ENCODE data around the gene IFT57. TPM values are rescaled to one million over a fixed set of nuclear protein-coding genes. Genes with fewer than 3 reads are reported as not detected.

Gene IFT57
- total and polyA plus RNA-seq, 2 of the 8 experiments (the other 6 are each of a cell fraction or from before 2014, with no cell fraction given) = 15.1 to 27.8 TPM

DNA sequence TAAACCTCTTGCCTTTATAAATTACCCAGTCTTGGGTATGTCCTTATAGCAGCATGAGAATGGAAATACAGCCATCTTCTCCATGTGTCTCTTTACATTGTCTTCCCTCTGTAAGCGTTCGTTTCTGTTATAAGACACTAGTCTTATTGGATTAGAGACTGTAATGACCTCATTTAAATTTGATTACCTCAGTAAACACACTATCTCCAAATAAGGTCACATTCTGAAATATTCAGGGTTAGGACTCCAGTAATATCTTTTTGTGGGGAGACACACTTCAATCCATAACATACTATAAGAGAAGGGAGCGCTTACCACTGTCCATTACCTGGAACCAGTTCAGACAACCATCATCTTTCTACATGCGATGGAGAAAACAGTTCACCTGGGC, 97.1 kb downstream of the IFT57 start:
- Histone ChIP-seq H3K4me2 (ENCODE audit: insufficient read depth in 1 of 2, low read depth in 2 of 2, low read length in 2 of 2) (no peak overlapping the region), H3K9me3 (ENCODE audit: insufficient read depth in 2 of 2, low read depth in 1 of 2, low read length in 1 of 2) (no peaks in the 10 kb centered on the region), H3K4ac (replicated peaks; ENCODE audit: insufficient read length, low read depth, low read length) (no peak overlapping the region), H4K91ac (replicated peaks; ENCODE audit: insufficient read length, low read length) (no peak overlapping the region), H3K27ac (ENCODE audit: low read depth, low read length) (no peak overlapping the region), H3K4me1 (replicated peaks in 1 of 4; ENCODE audit: control insufficient read depth in 3 of 4, insufficient read depth in 4 of 4, low read length in 3 of 4) (no peaks in the 10 kb centered on the region), H2BK120ac (replicated peaks; ENCODE audit: low read depth, low read length) (no peak overlapping the region), H3K23me2 (ENCODE audit: low read depth, low read length) (no peaks in the 10 kb centered on the region), H2BK15ac (ENCODE audit: low read length) (no peak overlapping the region), H3K9ac (replicated peaks in 1 of 4; ENCODE audit: extremely low read depth in 1 of 4, low read depth in 3 of 4, low read length in 3 of 4) (no peak overlapping the region), H2AK5ac (ENCODE audit: low read depth, low read length) (no peak overlapping the region), H4K8ac (ENCODE audit: extremely low read depth, insufficient read depth, low read length) (no peak overlapping the region), H3K56ac (replicated peaks; ENCODE audit: insufficient read length, low read depth, low read length) (no peak overlapping the region), H3K79me2 (ENCODE audit: control insufficient read depth in 1 of 2, insufficient read depth in 2 of 2, low read length in 2 of 2) (no peaks in the 10 kb centered on the region), H2BK12ac (ENCODE audit: low read depth, low read length) (no peak overlapping the region), H3K36me3 (ENCODE audit: control insufficient read depth in 2 of 4, insufficient read depth in 4 of 4, low read length in 3 of 4) (no peaks in the 10 kb centered on the region), H3K79me1 (ENCODE audit: low read depth, low read length) (no peaks in the 10 kb centered on the region), H2BK20ac (ENCODE audit: low read length) (no peak overlapping the region), H3K23ac (ENCODE audit: insufficient read length) (no peak overlapping the region), H3K4me3 (ENCODE audit: extremely low read depth in 1 of 4, insufficient read depth in 2 of 4, low read depth in 3 of 4, low read length in 4 of 4) (no peak overlapping the region), H2AFZ (ENCODE audit: low read length) (no peak overlapping the region), H4K20me1 (replicated peaks in 1 of 2; ENCODE audit: control insufficient read depth in 1 of 2, insufficient read depth in 2 of 2, low read length in 2 of 2) (no peaks in the 10 kb centered on the region), H4K5ac (ENCODE audit: insufficient read length, low read depth, low read length) (no peak overlapping the region), H3K27me3 (replicated peaks in 1 of 4; ENCODE audit: control insufficient read depth in 3 of 4, extremely low read depth in 1 of 4, insufficient read depth in 3 of 4, low read length in 3 of 4) (no peaks in the 10 kb centered on the region), H2BK5ac (ENCODE audit: low read depth, low read length) (no peak overlapping the region), H3K14ac (ENCODE audit: insufficient read length) (no peak overlapping the region), H3K18ac (ENCODE audit: extremely low read depth, low read length) (no peak overlapping the region)
- DNase-seq (ENCODE audit: low read depth in 1 of 2, low spot score in 2 of 2) (no peak), FAIRE-seq (no peak)
- TF ChIP-seq EP300 (IDR thresholded peaks at IDR 0.05; ENCODE audit: borderline replicate concordance in 1 of 2, low read depth in 2 of 2, low read length in 2 of 2) (no peak), BRCA1 (IDR thresholded peaks at IDR 0.05; ENCODE audit: low read depth, low read length) (no peak), FOSL1 (IDR thresholded peaks at IDR 0.05; ENCODE audit: insufficient read depth, low read depth, low read length) (no peak), BCL11A (IDR thresholded peaks at IDR 0.05; ENCODE audit: low read depth in 2 of 2, low read length in 2 of 2) (no peak), EGR1 (IDR thresholded peaks at IDR 0.05; ENCODE audit: borderline replicate concordance, low read depth, low read length) (no peak), ATF3 (IDR thresholded peaks at IDR 0.05; ENCODE audit: insufficient read depth, low read depth, low read length) (no peak), POLR2AphosphoS5 (IDR thresholded peaks at IDR 0.05; ENCODE audit: low read depth, low read length) (no peak), PHF8 (conservative IDR thresholded peaks at IDR 0.05; ENCODE audit: low read depth, low read length) (no peak), KDM5A (IDR thresholded peaks at IDR 0.05; ENCODE audit: low read length) (no peak), CREB1 (IDR thresholded peaks at IDR 0.05) (no peak), GABPA (IDR thresholded peaks at IDR 0.05; ENCODE audit: borderline replicate concordance, insufficient read depth, low read length) (no peak), TEAD4 (IDR thresholded peaks at IDR 0.05; ENCODE audit: low read depth, low read length) (no peak), SIRT6 (IDR thresholded peaks at IDR 0.05; ENCODE audit: low read length) (no peak), NRF1 (IDR thresholded peaks at IDR 0.05; ENCODE audit: low read depth, low read length) (no peak), POLR2A (IDR thresholded peaks at IDR 0.05; ENCODE audit: control extremely low read depth in 1 of 2, low read depth in 2 of 2, low read length in 2 of 2) (no peak), ZNF274 (IDR thresholded peaks at IDR 0.05; ENCODE audit: borderline replicate concordance, extremely low read depth, low read length) (no peak)
- 77% methylated on average over 4 of the region's 4 CpGs; no CpG with 5 or more reads in 1 of the 2 experiments for WGBS, 2 experiments (ENCODE audit: extremely low coverage in 1 of 2, insufficient coverage in 1 of 2, insufficient read length in 1 of 2, insufficient replicate concordance in 2 of 2, low coverage in 1 of 2, low lambda C conversion rate in 2 of 2, missing lambda C conversion rate in 1 of 2)
- POLR2A ChIA-PET (ENCODE audit: partially characterized antibody) = no interaction called here
- CTCF ChIA-PET (ENCODE audit: partially characterized antibody) = interaction anchor here (0.6 to 1.3 kb wide), 4 partner anchors 16 to 258 kb away, joined by 3 read pairs; no protein-coding TSS in a partner anchor
